GM23248 (cell line): ENCODE results near the gene CSHL1. TPM values are rescaled to one million over a fixed set of nuclear protein-coding genes. Genes with fewer than 3 reads are reported as not detected.

Source experiments
- DNase-seq: peaks from one replicate; pipeline ENCODE4 v3.0.0-alpha.2; 2015
- H2AFZ ChIP-seq: fragments of 200-600 bp; sonication (generic); 2 replicates; pipeline ENCODE4 v1.6.1; 2016; ENCODE audit warnings: antibody characterized with exemption
- H3F3A ChIP-seq: fragments of 200-600 bp; sonication (generic); 2 replicates; pipeline ENCODE4 v1.6.1; 2016; ENCODE audit warnings: mild to moderate bottlenecking, antibody characterized with exemption, mixed run types; ENCODE audit not compliant: insufficient read depth
- H3K27ac ChIP-seq: fragments of 200-600 bp; sonication (generic); 2 replicates; pipeline ENCODE4 v1.5.1; 2016; ENCODE audit warnings: mild to moderate bottlenecking
- H3K27me3 ChIP-seq: fragments of 200-600 bp; sonication (generic); replicated peaks from 2 replicates; pipeline ENCODE4 v1.6.1; 2016; ENCODE audit warnings: mild to moderate bottlenecking; ENCODE audit not compliant: insufficient read depth
- H3K36me3 ChIP-seq: fragments of 200-600 bp; sonication (generic); 2 replicates; pipeline ENCODE4 v1.6.1; 2016; ENCODE audit warnings: low read depth, mild to moderate bottlenecking
- H3K4me1 ChIP-seq: fragments of 200-600 bp; sonication (generic); 2 replicates; pipeline ENCODE4 v1.6.1; 2016; ENCODE audit warnings: mild to moderate bottlenecking; ENCODE audit not compliant: insufficient read depth
- H3K4me2 ChIP-seq: fragments of 200-600 bp; sonication (generic); one replicate; pipeline ENCODE4 v1.6.1; 2016; ENCODE audit warnings: mild to moderate bottlenecking; ENCODE audit not compliant: unreplicated experiment
- H3K4me3 ChIP-seq: fragments of 200-600 bp; sonication (generic); 2 replicates; pipeline ENCODE4 v1.5.1; 2016; ENCODE audit warnings: mild to moderate bottlenecking
- H3K79me2 ChIP-seq: fragments of 200-600 bp; sonication (generic); 2 replicates; pipeline ENCODE4 v1.6.1; 2016; ENCODE audit warnings: mild to moderate bottlenecking; ENCODE audit not compliant: insufficient read depth
- H3K9ac ChIP-seq: fragments of 200-600 bp; sonication (generic); 2 replicates; pipeline ENCODE4 v1.6.1; 2016; ENCODE audit warnings: mild to moderate bottlenecking
- H3K9me2 ChIP-seq: fragments of 200-600 bp; sonication (generic); 2 replicates; pipeline ENCODE4 v1.6.1; 2016; ENCODE audit warnings: mixed run types, mild to moderate bottlenecking, moderate library complexity; ENCODE audit not compliant: insufficient read depth
- H3K9me3 ChIP-seq: fragments of 200-600 bp; sonication (generic); one replicate; pipeline ENCODE4 v1.6.1; 2017; ENCODE audit warnings: low read depth
- H4K20me1 ChIP-seq: fragments of 200-600 bp; sonication (generic); 2 replicates; pipeline ENCODE4 v1.6.0; 2016; ENCODE audit not compliant: insufficient read depth
- EZH2 ChIP-seq: fragments of 200-600 bp; sonication (generic); IDR thresholded peaks from 2 replicates; pipeline ENCODE4 v1.6.1; 2018; ENCODE audit warnings: antibody characterized with exemption, mild to moderate bottlenecking; ENCODE audit not compliant: insufficient read depth, poor library complexity, severe bottlenecking
- EZH2phosphoT487 ChIP-seq: fragments of 200-600 bp; sonication (generic); IDR thresholded peaks from 2 replicates; pipeline ENCODE4 v1.6.1; 2018; ENCODE audit warnings: antibody characterized with exemption, moderate library complexity, mild to moderate bottlenecking, low read depth; ENCODE audit not compliant: insufficient read depth
- WGBS, 2 experiments: methylation state at CpG; one replicate each; pipeline ENCODE4 v1.1.6; 2015 to 2017; ENCODE audit warnings: low lambda C conversion rate in 2 of 2, low coverage in 1 of 2; ENCODE audit errors: missing lambda C conversion rate in 2 of 2; 5-methylcytosine and 5-hydroxymethylcytosine counted together
- in situ Hi-C: fragments of 300-500 bp; cut with MboI; formaldehyde crosslinking; loops from 2 replicates; pipeline ENCODE4 v1.15.0; 2020
- polyA plus RNA-seq: library from polyadenylated mRNA; unstranded; fragments of >200 nt; fragmentation: Nextera tagmentation; extraction: Ambion mirVana; gene quantifications from 2 replicates; pipeline ENCODE4 v1.2.1, GENCODE V29; 2016
- total RNA-seq: library from RNA; depleted of rRNA; stranded (reverse); fragments of >200 nt; shearing (Covaris generic); gene quantifications from 2 replicates; pipeline ENCODE4 v1.2.3, GENCODE V29; 2014

The CSHL1 gene
- total and polyA plus RNA-seq, 2 experiments from 2014 or later: not detected

- H3K27ac ChIP-seq: no peak overlapping the region
- no peaks in the 10 kb centered on the region for H4K20me1 ChIP-seq
- no peak for DNase-seq
- H3K4me2 ChIP-seq: no peak overlapping the region
- H2AFZ ChIP-seq: no peak overlapping the region
- H3K9me3 ChIP-seq: no peaks in the 10 kb centered on the region
- H3K9me2 ChIP-seq: no peaks in the 10 kb centered on the region
- 47 to 49% methylated on average over 12 to 18 of the region's 18 CpGs for WGBS, 2 experiments
- no peaks in the 10 kb centered on the region for H3K36me3 ChIP-seq
- in situ Hi-C loops: no loop called here
- no peak overlapping the region for H3K4me3 ChIP-seq
- TF ChIP-seq EZH2 (no peak), EZH2phosphoT487 (no peak)
- no peaks in the 10 kb centered on the region for H3F3A ChIP-seq
- no peaks in the 10 kb centered on the region for H3K4me1 ChIP-seq
- H3K27me3 ChIP-seq: no peaks in the 10 kb centered on the region
- no peaks in the 10 kb centered on the region for H3K79me2 ChIP-seq
- H3K9ac ChIP-seq: no peak overlapping the region
These were observed 38.7 kb upstream of the CSHL1 start for GRCh38 chr17:63949576-63950250.

GRCh38 chr17:63948521-63948920, 37.5 kb upstream of the CSHL1 start:
- no peak overlapping the region for H3K9ac ChIP-seq
- TF ChIP-seq EZH2: no peak
- TF ChIP-seq EZH2phosphoT487: no peak
- H3F3A ChIP-seq: no peaks in the 10 kb centered on the region
- in situ Hi-C loops: no loop called here
- no peak for DNase-seq
- H3K36me3 ChIP-seq: no peaks in the 10 kb centered on the region
- no peaks in the 10 kb centered on the region for H3K4me1 ChIP-seq
- H3K79me2 ChIP-seq: no peaks in the 10 kb centered on the region
- H4K20me1 ChIP-seq: no peaks in the 10 kb centered on the region
- H3K4me3 ChIP-seq: no peak overlapping the region
- H2AFZ ChIP-seq: no peak overlapping the region
- no peak overlapping the region for H3K4me2 ChIP-seq
- H3K27me3 ChIP-seq: no peaks in the 10 kb centered on the region
- no peak overlapping the region for H3K27ac ChIP-seq
- no peaks in the 10 kb centered on the region for H3K9me2 ChIP-seq
- no peaks in the 10 kb centered on the region for H3K9me3 ChIP-seq
- 64 to 75% methylated on average over 9 of the region's 9 CpGs for WGBS, 2 experiments

GRCh38 chr17:63947711-63948330, 36.8 kb upstream of the CSHL1 start:
- H3K36me3 ChIP-seq: no peaks in the 10 kb centered on the region
- in situ Hi-C loops: no loop called here
- no peak overlapping the region for H3K4me2 ChIP-seq
- DNase-seq: no peak
- no peaks in the 10 kb centered on the region for H3K9me3 ChIP-seq
- no peaks in the 10 kb centered on the region for H3K4me1 ChIP-seq
- no peaks in the 10 kb centered on the region for H3K9me2 ChIP-seq
- 74 to 77% methylated on average over 17 to 18 of the region's 18 CpGs for WGBS, 2 experiments
- no peak overlapping the region for H3K4me3 ChIP-seq
- no peaks in the 10 kb centered on the region for H3F3A ChIP-seq
- H3K27ac ChIP-seq: no peak overlapping the region
- no peaks in the 10 kb centered on the region for H3K79me2 ChIP-seq
- no peak for TF ChIP-seq EZH2
- no peak for TF ChIP-seq EZH2phosphoT487
- H4K20me1 ChIP-seq: no peaks in the 10 kb centered on the region
- no peak overlapping the region for H2AFZ ChIP-seq
- H3K9ac ChIP-seq: no peak overlapping the region
- no peaks in the 10 kb centered on the region for H3K27me3 ChIP-seq

- Histone ChIP-seq H3K36me3 (no peaks in the 10 kb centered on the region), H3K4me1 (no peaks in the 10 kb centered on the region), H3K4me3 (no peak overlapping the region), H2AFZ (no peak overlapping the region), H3K9me3 (no peaks in the 10 kb centered on the region), H3K27me3 (no peaks in the 10 kb centered on the region), H3K79me2 (no peaks in the 10 kb centered on the region), H3K4me2 (no peak overlapping the region), H3F3A (no peaks in the 10 kb centered on the region), H3K27ac (no peak overlapping the region), H3K9ac (no peak overlapping the region), H4K20me1 (no peaks in the 10 kb centered on the region), H3K9me2 (no peaks in the 10 kb centered on the region)
- 40 to 55% methylated on average over 12 to 20 of the region's 20 CpGs for WGBS, 2 experiments
- peak; percentile 52 for DNase-seq
- TF ChIP-seq EZH2 (no peak), EZH2phosphoT487 (no peak)
- in situ Hi-C loops: no loop called here
These were observed 35.6 kb upstream of the CSHL1 start for GRCh38 chr17:63946440-63947363.
